HG02571 (cell line): ENCODE results near the gene BAIAP2L1.
"Not testable (repeated sequence)": the region's sequence is repeated elsewhere in the genome, so short reads cannot be mapped to it uniquely, and the experiment has no call there.

ENCODE experiments used
- ATAC-seq: cut with Tn5 transposase; IDR thresholded peaks from one replicate; pipeline ENCODE4 v1.9.1; 2021; ENCODE audit warnings: mild to moderate bottlenecking, moderate library complexity; ENCODE audit not compliant: unreplicated experiment

Gene BAIAP2L1

GRCh38 chr7:98399462-98399861 is 1.4 kb downstream of the BAIAP2L1 start:
- ATAC-seq, result no peak

DNA sequence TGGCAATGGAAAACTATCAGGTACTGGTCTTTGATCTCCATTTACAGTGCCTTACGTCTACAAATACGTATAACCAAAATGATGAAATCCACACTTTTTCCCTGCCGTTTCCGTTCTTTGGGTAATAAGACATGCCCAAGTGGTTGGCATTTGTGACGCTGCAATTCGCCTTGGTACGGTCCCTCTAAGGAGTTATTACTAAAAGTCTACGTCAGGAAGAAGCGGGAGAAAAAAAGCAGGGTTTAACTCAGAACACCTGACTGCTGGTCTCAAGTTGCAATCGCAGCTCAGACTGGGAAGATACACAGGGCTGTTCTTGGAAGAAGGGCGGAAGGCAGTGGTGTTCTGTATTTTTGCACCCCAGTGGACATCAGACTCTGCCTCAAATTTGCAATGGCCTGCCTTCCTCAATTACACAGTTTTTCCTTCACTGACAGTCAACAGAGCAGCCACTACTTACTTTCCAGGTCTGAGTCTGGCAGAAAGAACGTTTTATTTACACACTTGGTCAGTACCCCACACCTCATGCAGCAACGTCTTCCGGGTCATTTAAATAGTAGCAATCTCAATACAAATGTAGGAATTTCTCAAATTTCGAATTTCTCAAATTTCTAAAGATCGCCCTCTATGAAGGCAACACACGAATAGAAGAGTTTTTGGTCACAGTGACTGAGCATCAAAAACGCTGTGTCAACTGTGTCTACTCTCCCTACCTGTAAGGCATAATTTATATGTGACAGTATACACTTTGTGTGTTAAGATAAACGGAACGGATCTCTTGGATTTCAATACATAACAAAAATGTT is 2.1 kb downstream of the BAIAP2L1 start:
- ATAC-seq, result no peak

GRCh38 chr7:98396768-98397167 is 4.1 kb downstream of the BAIAP2L1 start:
- ATAC-seq, result no peak

- ATAC-seq, result no peak
Observed at GRCh38 chr7:98395951-98396350, 4.9 kb downstream of the BAIAP2L1 start.

DNA sequence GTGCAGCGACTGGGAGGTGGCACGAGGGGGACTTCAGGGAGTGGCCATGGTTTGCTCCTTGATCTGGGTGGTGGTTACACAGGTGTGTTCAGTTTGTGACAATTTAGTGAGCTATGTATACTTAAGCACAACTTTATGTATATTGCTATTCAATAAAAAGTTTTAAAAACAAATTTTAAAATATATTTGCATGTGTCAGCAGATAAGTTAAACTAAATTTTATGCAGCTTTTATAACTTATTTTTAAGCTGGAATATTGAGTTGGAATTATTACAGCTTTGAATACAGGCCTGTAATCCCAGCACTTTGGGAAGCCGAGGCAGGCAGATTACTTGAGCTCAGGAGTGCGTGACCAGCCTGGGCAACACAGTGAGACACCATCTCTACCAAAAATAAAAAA is 5.4 kb downstream of the BAIAP2L1 start:
- no peak for ATAC-seq

GRCh38 chr7:98394377-98394836 is 6.5 kb downstream of the BAIAP2L1 start:
- no peak for ATAC-seq

- ATAC-seq, result no peak
Observed at GRCh38 chr7:98387544-98388226, 13.2 kb downstream of the BAIAP2L1 start.

GRCh38 chr7:98387131-98387530 is 13.8 kb downstream of the BAIAP2L1 start:
- ATAC-seq, result no peak

- not testable (repeated sequence) for ATAC-seq
Observed at GRCh38 chr7:98385532-98385931, 15.4 kb downstream of the BAIAP2L1 start.

GRCh38 chr7:98378210-98378819 is 22.6 kb downstream of the BAIAP2L1 start:
- no peak for ATAC-seq

- ATAC-seq, result no peak
Observed at GRCh38 chr7:98376711-98377110, 24.2 kb downstream of the BAIAP2L1 start.

DNA sequence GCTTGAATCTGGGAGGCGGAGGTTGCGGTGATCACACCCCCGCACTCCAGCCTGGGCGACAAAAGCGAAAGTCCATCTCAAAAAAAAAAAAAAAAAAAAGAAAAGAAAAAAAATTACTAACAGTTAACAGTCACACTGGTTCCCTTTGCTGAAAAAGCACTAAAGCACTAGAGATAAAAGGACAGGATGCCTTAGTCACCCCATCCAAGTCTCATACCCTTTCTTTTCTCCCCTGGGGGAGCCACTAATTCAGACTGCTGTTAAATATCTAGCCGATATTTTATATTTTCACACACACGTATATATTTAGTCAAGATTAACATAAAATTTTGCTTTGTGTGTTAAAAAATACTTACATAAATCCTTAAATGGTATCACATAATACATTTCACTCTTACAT is 25.2 kb downstream of the BAIAP2L1 start:
- ATAC-seq, result no peak

DNA sequence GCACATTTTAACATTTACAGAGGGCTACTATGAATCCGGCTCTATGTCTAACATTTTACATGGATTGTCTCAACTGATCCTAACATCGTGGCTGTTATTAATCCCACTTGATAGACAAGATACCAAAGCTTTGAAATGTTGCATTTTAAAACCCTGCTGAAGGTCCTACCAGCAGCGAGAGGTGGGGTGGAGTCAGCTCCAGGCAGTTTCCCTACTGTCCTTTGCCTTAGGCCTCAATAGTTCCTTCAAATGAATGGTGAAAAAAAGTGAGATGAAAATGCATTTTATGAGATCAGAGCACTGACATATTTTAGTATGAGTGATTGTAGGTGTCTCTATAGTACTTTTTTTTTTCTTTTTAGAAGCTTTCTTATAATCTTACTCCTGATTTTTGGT is 26.6 kb downstream of the BAIAP2L1 start:
- no peak for ATAC-seq

- ATAC-seq, result no peak
Observed at GRCh38 chr7:98372993-98373392, 27.9 kb downstream of the BAIAP2L1 start.

DNA sequence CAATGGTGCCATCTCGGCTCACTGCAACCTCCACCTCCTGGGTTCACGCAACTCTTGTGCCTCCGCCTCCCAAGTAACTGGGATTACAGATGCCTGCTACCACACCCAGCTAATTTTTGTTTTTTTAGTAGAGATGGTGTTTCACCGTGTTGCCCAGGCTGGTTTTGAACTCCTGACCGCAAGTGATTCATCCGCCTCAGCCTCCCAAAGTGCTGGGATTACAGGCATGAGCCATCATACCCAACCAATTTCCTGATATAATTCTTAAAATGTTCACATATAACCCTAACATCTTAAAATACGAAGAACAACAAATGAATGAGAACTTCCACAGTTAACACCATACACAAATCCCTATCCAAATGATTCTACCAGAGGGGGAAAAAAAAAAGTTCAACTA is 31.2 kb downstream of the BAIAP2L1 start:
- ATAC-seq, result no peak

GRCh38 chr7:98368716-98369115 is 32.2 kb downstream of the BAIAP2L1 start:
- ATAC-seq, result no peak

GRCh38 chr7:98366562-98366938 is 34.3 kb downstream of the BAIAP2L1 start:
- no peak for ATAC-seq

DNA sequence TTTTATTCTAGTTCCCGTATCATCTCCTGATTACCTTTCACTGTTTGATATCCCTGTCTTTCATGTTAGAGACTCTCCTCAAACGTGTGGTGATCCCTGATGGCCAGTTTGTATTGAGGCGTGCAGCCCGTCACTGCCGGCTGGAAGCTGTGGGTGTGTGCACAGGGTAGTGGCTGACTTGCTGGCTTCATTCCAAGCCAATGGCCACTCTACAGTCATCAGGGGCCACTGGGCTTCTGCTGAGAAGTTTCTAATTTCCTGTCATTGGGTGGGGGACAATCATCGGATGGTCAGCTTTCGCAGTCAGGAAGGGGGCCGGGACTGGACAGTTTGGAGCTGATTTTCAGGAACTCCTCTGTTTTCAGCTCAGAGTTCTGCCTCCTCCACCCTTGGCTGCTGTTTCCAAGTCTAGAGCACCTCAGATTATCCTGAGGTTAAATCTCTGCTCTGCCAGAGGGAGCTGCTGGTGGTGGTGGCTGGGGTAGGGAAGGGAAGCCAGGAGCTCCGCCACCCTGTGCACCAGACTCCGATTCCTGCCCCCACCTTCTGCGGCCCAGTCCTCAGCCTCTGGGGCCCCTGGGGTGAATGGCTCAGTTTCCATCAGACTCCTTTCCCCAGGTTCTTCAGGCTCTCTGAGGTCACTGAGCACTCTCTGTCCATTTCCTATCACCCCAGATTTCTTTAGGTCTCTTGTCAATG is 34.9 kb downstream of the BAIAP2L1 start:
- no peak for ATAC-seq

- ATAC-seq, result no peak
Observed at GRCh38 chr7:98364220-98364619, 36.7 kb downstream of the BAIAP2L1 start.

DNA sequence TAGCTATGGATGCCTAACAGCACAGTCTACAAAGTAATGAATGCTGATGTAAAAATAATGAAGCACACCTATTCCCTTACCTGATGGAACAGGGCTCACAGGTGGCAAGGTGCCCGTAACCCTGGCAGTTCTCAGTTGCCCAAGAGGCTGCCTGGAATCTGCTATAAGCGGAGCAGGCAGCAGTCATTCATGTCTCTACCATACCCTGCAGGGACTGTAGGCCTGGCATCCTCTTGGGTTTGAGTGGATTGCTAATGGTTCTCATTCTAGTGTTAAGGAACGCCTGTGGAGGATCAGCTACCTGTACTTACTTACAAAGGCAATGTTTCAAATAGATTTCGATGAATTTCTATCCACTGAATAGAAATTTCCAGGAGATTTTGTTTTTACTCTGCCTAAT is 38.4 kb downstream of the BAIAP2L1 start:
- no peak for ATAC-seq
